ENCODE results near the gene OSBPL7. TPM values are rescaled to one million over a fixed set of nuclear protein-coding genes. Genes with fewer than 3 reads are reported as not detected.

Gene OSBPL7
- total RNA-seq, 1 donor from 2014 or later: 6.9 TPM

Other genes starting within 250 kb of the OSBPL7 start
- 100 TPM for gene KPNB1, start 171.9 kb downstream of the OSBPL7 start, total RNA-seq
- 17.2 TPM for gene TBKBP1, start 127.6 kb downstream of the OSBPL7 start, total RNA-seq
- gene TBX21, start 88.6 kb downstream of the OSBPL7 start, total RNA-seq: 0.74 TPM
- gene MRPL10, start 9.7 kb upstream of the OSBPL7 start, total RNA-seq: 7.9 TPM
- gene LRRC46, start 9.9 kb upstream of the OSBPL7 start, total RNA-seq: under 0.01 TPM
- gene SCRN2, start 19.5 kb upstream of the OSBPL7 start, total RNA-seq: 13.8 TPM
- gene SP6, start 29.4 kb upstream of the OSBPL7 start, total RNA-seq: 0.25 TPM
- 0.98 TPM for gene SP2, start 74.4 kb upstream of the OSBPL7 start, total RNA-seq
- gene PNPO, start 119.8 kb upstream of the OSBPL7 start, total RNA-seq: 5.4 TPM
- not detected for gene PRR15L, start 136.1 kb upstream of the OSBPL7 start, total RNA-seq
- 67.6 TPM for gene CDK5RAP3, start 149.3 kb upstream of the OSBPL7 start, total RNA-seq
- 2.0 TPM for gene COPZ2, start 216.0 kb upstream of the OSBPL7 start, total RNA-seq
- 33.2 TPM for gene NFE2L1, start 226.6 kb upstream of the OSBPL7 start, total RNA-seq

Data from temporal lobe (tissue), 1 donor.